Astrocyte (in vitro differentiated cells and primary cell): ENCODE measurements around the gene ARMC9. TPM values are rescaled to one million over a fixed set of nuclear protein-coding genes. Genes with fewer than 3 reads are reported as not detected.

Experiments
- DNase-seq: peaks from one replicate; pipeline ENCODE4 v3.0.0-alpha.2; 2010; ENCODE audit warnings: low read depth
- FAIRE-seq: peaks from 2 replicates; lab custom pipeline; 2011; peaks lifted over from hg19 to GRCh38; lab: Jason Lieb, UNC
- H2AFZ ChIP-seq: 2 replicates; pipeline ENCODE4 v1.6.0; 2012; ENCODE audit warnings: low read depth, low read length, inconsistent platforms
- H3K27ac ChIP-seq: 2 replicates; pipeline ENCODE4 v1.5.1; 2011; ENCODE audit warnings: low read depth, low read length, inconsistent platforms
- H3K27me3 ChIP-seq: 2 replicates; pipeline ENCODE4 v1.6.0; 2011; ENCODE audit warnings: low read length, inconsistent platforms; ENCODE audit not compliant: insufficient read depth
- H3K36me3 ChIP-seq: 2 replicates; pipeline ENCODE4 v1.5.1; 2011; ENCODE audit warnings: low read length, inconsistent platforms; ENCODE audit not compliant: insufficient read depth
- H3K4me1 ChIP-seq: 2 replicates; pipeline ENCODE4 v1.5.1; 2011; ENCODE audit warnings: low read length, inconsistent platforms; ENCODE audit not compliant: insufficient read depth
- H3K4me2 ChIP-seq: 2 replicates; pipeline ENCODE4 v1.6.0; 2012; ENCODE audit warnings: low read length, inconsistent platforms
- H3K4me3 ChIP-seq: 2 replicates; pipeline ENCODE4 v1.5.1; 2011; ENCODE audit warnings: low read depth, mild to moderate bottlenecking, low read length, inconsistent platforms; ENCODE audit not compliant: insufficient read depth
- H3K79me2 ChIP-seq: 2 replicates; pipeline ENCODE4 v1.6.0; 2012; ENCODE audit warnings: mild to moderate bottlenecking, low read length, inconsistent platforms; ENCODE audit not compliant: insufficient read depth
- H3K9ac ChIP-seq: 2 replicates; pipeline ENCODE4 v1.6.0; 2012; ENCODE audit warnings: mild to moderate bottlenecking, low read length, inconsistent platforms
- H3K9me3 ChIP-seq: 2 replicates; pipeline ENCODE4 v1.5.1; 2012; ENCODE audit warnings: low read depth, mild to moderate bottlenecking, low read length, inconsistent platforms; ENCODE audit not compliant: insufficient read depth
- H4K20me1 ChIP-seq: 2 replicates; pipeline ENCODE4 v1.6.0; 2012; ENCODE audit warnings: low read length, inconsistent platforms; ENCODE audit not compliant: insufficient read depth
- H3K27ac Mint-ChIP-seq: one replicate; pipeline ENCODE4 v1.8.0; 2021; ENCODE audit warnings: mild to moderate bottlenecking, mixed read lengths; ENCODE audit not compliant: unreplicated experiment
- H3K27me3 Mint-ChIP-seq: one replicate; pipeline ENCODE4 v1.8.0; 2021; ENCODE audit warnings: low read depth, mixed read lengths; ENCODE audit not compliant: unreplicated experiment
- H3K36me3 Mint-ChIP-seq: one replicate; pipeline ENCODE4 v1.8.0; 2021; ENCODE audit warnings: low read depth, mixed read lengths; ENCODE audit not compliant: unreplicated experiment
- H3K4me1 Mint-ChIP-seq: one replicate; pipeline ENCODE4 v1.8.0; 2021; ENCODE audit warnings: low read depth, mixed read lengths; ENCODE audit not compliant: unreplicated experiment
- H3K4me3 Mint-ChIP-seq: one replicate; pipeline ENCODE4 v1.8.0; 2021; ENCODE audit warnings: mild to moderate bottlenecking, moderate library complexity, mixed read lengths; ENCODE audit not compliant: unreplicated experiment
- H3K9me3 Mint-ChIP-seq: one replicate; pipeline ENCODE4 v1.8.0; 2021; ENCODE audit warnings: mild to moderate bottlenecking, mixed read lengths; ENCODE audit not compliant: unreplicated experiment
- EZH2 ChIP-seq: IDR thresholded peaks from 2 replicates; pipeline ENCODE4 v1.6.1; 2012; ENCODE audit warnings: mild to moderate bottlenecking, low read length, inconsistent platforms; ENCODE audit not compliant: insufficient read depth
- total RNA-seq: library from RNA; stranded (reverse); gene quantifications from 2 replicates; pipeline ENCODE4 v1.2.1, GENCODE V29; 2021
- TF ChIP-seq, protein P1 (sequence below): IDR thresholded peaks from 2 replicates; pipeline ENCODE4 v1.5.1; 2011; ENCODE audit warnings: low read depth, mild to moderate bottlenecking, inconsistent platforms, low read length, moderate library complexity; ENCODE audit not compliant: insufficient read depth

The ARMC9 gene
- total RNA-seq, 1 donor from 2014 or later, result 52.4 TPM

DNA sequence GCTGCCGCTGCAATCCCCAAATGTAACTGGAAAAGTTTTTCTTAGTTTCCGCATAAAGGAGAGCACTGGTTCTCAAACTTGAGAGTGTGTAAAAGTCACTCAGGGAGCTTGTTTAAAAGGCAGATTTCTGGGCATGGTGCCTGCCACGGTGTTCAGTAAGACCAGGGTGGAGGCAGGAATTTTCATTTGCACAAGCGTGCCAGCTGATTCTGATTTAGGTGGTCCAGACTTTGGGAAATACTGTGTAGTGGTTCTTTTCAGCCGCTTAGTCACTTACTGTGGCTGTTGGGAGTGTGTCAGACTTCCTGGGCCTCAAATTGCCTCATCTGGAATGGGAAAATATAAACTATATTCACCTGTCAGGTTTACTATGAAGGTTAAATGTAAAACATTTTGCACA, 788 bp downstream of the ARMC9 start:
- Histone ChIP-seq H3K9ac (peak overlapping the region; percentile 86), H2AFZ (peak overlapping the region; percentile 99), H3K9me3 (no peaks in the 10 kb centered on the region), H3K79me2 (peaks cover 43% of the 10 kb centered on the region), H3K27ac (peak overlapping the region; percentile 77), H3K27me3 (no peaks in the 10 kb centered on the region), H3K36me3 (no peaks in the 10 kb centered on the region), H3K4me3 (peak overlapping the region; percentile 97), H3K4me1 (peaks cover 26% of the 10 kb centered on the region), H3K4me2 (peak overlapping the region; percentile 97), H4K20me1 (peaks cover 28% of the 10 kb centered on the region)
- TF ChIP-seq EZH2, result no peak
- Mint-ChIP-seq H3K27ac (peak overlapping the region; percentile 86), H3K4me3 (peak overlapping the region; percentile 94), H3K27me3 (no peaks in the 10 kb centered on the region), H3K9me3 (peaks cover 7% of the 10 kb centered on the region), H3K4me1 (peaks cover 18% of the 10 kb centered on the region), H3K36me3 (peaks cover 8% of the 10 kb centered on the region)
- DNase-seq (peak; percentile 66), FAIRE-seq (peak; percentile 55)

DNA sequence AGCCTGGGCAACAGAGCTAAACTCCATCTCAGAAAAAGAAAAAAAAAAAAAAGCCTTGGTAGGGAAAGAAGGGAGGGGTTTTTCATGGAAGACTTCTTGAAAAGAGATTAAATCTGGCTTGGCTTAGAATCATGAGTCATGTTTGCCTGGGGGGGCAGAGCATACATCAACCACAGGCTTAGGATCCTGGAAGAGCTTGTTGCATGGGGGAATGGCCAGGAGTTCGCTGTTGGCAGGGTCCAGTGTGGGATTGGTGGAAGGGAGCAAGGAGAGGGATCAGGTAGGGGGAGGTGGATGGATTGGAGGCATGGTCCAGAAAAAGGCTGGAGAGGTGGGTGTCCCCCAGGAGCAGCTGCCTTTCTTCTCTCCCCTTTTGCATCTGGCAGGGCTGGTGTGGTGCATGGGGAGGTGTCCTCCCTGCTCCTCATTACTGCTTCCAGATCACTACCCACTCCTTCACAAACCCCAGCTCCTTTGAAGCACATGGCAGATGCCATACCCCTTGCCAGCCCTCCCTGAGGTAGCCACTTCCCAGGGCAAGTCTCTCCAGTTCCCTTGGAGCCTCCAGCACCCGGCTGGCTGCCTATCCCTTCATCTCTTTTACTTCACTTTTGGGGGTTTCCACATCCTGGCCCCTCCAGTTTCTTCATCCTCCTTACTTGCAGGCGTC, 2.5 kb downstream of the ARMC9 start:
- TF ChIP-seq, protein P1, sequence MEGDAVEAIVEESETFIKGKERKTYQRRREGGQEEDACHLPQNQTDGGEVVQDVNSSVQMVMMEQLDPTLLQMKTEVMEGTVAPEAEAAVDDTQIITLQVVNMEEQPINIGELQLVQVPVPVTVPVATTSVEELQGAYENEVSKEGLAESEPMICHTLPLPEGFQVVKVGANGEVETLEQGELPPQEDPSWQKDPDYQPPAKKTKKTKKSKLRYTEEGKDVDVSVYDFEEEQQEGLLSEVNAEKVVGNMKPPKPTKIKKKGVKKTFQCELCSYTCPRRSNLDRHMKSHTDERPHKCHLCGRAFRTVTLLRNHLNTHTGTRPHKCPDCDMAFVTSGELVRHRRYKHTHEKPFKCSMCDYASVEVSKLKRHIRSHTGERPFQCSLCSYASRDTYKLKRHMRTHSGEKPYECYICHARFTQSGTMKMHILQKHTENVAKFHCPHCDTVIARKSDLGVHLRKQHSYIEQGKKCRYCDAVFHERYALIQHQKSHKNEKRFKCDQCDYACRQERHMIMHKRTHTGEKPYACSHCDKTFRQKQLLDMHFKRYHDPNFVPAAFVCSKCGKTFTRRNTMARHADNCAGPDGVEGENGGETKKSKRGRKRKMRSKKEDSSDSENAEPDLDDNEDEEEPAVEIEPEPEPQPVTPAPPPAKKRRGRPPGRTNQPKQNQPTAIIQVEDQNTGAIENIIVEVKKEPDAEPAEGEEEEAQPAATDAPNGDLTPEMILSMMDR, result no peak
- no peak for TF ChIP-seq EZH2
- Histone ChIP-seq H3K4me2 (peak overlapping the region; percentile 97), H3K79me2 (peaks cover 60% of the 10 kb centered on the region), H2AFZ (no peak overlapping the region), H3K4me1 (peaks cover 26% of the 10 kb centered on the region), H3K9me3 (no peaks in the 10 kb centered on the region), H3K36me3 (no peaks in the 10 kb centered on the region), H3K9ac (no peak overlapping the region), H4K20me1 (peaks cover 45% of the 10 kb centered on the region), H3K27me3 (no peaks in the 10 kb centered on the region), H3K4me3 (no peak overlapping the region), H3K27ac (peak overlapping the region; percentile 23)
- Mint-ChIP-seq H3K27ac (peak overlapping the region; percentile 1), H3K36me3 (peaks cover 16% of the 10 kb centered on the region), H3K4me1 (peaks cover 18% of the 10 kb centered on the region), H3K9me3 (peaks cover 7% of the 10 kb centered on the region), H3K27me3 (no peaks in the 10 kb centered on the region), H3K4me3 (peak overlapping the region; percentile 51)
- FAIRE-seq, result no peak
- DNase-seq, result peak; percentile 81

DNA sequence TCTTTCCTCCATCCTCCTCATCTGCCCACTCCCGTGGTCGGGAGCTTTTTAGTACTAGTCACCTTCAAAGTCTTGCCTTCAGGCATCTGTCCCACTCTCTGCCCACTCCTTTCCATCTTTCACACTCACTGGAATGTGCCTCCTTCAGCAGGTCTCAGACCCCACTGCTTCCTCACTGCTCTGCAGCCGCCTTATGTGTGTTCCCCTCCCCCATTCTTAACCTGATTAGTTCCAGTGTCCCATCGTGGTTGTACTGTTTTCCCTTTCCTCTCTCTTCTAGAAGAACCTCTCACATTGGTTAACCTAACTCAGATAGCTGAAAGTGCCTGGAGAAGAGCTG, 3.0 kb downstream of the ARMC9 start:
- Histone ChIP-seq H3K27ac (no peak overlapping the region), H3K36me3 (no peaks in the 10 kb centered on the region), H3K79me2 (peaks cover 63% of the 10 kb centered on the region), H3K27me3 (no peaks in the 10 kb centered on the region), H3K4me2 (peak overlapping the region; percentile 97), H4K20me1 (peaks cover 48% of the 10 kb centered on the region), H3K9me3 (no peaks in the 10 kb centered on the region), H3K9ac (no peak overlapping the region), H3K4me1 (peaks cover 26% of the 10 kb centered on the region), H2AFZ (no peak overlapping the region), H3K4me3 (no peak overlapping the region)
- TF ChIP-seq, protein P1, result no peak
- no peak for TF ChIP-seq EZH2
- H3K4me1 Mint-ChIP-seq, result peaks cover 18% of the 10 kb centered on the region
- H3K27me3 Mint-ChIP-seq, result no peaks in the 10 kb centered on the region
- no peak overlapping the region for H3K27ac Mint-ChIP-seq
- H3K36me3 Mint-ChIP-seq, result peaks cover 16% of the 10 kb centered on the region
- peaks cover 5% of the 10 kb centered on the region for H3K9me3 Mint-ChIP-seq
- FAIRE-seq, result no peak
- peak overlapping the region; percentile 51 for H3K4me3 Mint-ChIP-seq
- peak; percentile 19 for DNase-seq
